Measurements from ENCODE around the gene LPCAT1.

The LPCAT1 gene

DNA sequence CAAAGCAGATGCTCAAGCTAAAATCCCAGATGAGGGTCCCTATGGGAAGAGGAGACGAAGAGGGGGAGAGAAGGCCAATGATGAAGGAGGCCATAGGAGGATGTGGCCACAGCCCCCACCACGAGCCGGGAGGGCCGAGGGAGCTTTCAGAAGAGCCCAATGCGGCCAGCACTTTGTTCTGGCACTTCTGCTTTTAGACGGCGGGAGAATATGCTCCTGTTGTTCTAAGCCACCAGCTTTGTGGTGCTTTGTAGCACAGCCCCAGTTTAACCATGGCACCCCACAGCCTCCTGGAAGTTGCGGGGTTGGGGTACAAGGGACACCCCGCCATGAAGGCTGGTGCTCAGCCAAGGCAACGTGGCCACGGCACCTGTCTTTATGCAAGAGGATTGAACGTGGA is 33.4 kb downstream of the LPCAT1 start:
- Histone ChIP-seq H3K36me3 (ENCODE audit: insufficient read depth, insufficient read length, low read length) (peaks cover 98% of the 10 kb centered on the region), H3K27me3 (ENCODE audit: insufficient read depth, insufficient read length) (no peaks in the 10 kb centered on the region), H3K4me3 (ENCODE audit: insufficient read length, low read depth) (no peak overlapping the region), H3K9me3 (ENCODE audit: insufficient read depth, low read length) (no peaks in the 10 kb centered on the region), H3K4me1 (ENCODE audit: insufficient read depth, insufficient read length) (no peaks in the 10 kb centered on the region), H3K9ac (ENCODE audit: insufficient read length, low read depth) (no peak overlapping the region)
- no peak for TF ChIP-seq SUZ12 (IDR thresholded peaks at IDR 0.05; ENCODE audit: extremely low read depth, insufficient read depth, insufficient read length)
- TF ChIP-seq ZNF274 (IDR thresholded peaks at IDR 0.05; ENCODE audit: low read depth, low read length): no peak
- no peak for TF ChIP-seq YY1 (IDR thresholded peaks at IDR 0.05; ENCODE audit: insufficient read depth, insufficient read length)
- DNase-seq (ENCODE audit: low read depth, low spot score): no peak

DNA sequence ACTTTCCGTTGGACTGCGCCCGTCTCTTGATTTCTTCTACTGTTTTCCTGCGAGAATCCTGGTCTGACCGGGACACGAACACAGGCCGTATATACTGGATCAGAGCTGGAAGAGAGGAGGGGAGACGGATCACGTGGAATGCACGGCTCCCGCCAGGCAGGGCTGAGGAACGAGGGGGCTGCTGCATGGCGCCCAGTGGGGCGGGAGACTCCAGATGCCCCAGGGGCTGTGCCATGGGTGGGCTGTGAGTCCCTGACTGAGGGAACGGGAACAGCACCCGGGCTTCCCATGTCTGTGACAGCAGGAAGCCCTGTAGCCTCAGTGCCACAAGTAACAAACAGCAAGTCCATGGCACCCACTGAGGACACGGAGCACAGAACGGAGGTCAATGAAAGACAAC is 34.0 kb downstream of the LPCAT1 start:
- TF ChIP-seq ZNF274 (IDR thresholded peaks at IDR 0.05; ENCODE audit: low read depth, low read length): no peak
- Histone ChIP-seq H3K27me3 (ENCODE audit: insufficient read depth, insufficient read length) (no peaks in the 10 kb centered on the region), H3K4me3 (ENCODE audit: insufficient read length, low read depth) (no peak overlapping the region), H3K4me1 (ENCODE audit: insufficient read depth, insufficient read length) (no peaks in the 10 kb centered on the region), H3K9me3 (ENCODE audit: insufficient read depth, low read length) (no peaks in the 10 kb centered on the region), H3K36me3 (ENCODE audit: insufficient read depth, insufficient read length, low read length) (peaks cover 100% of the 10 kb centered on the region), H3K9ac (ENCODE audit: insufficient read length, low read depth) (no peak overlapping the region)
- DNase-seq (ENCODE audit: low read depth, low spot score): no peak

DNA sequence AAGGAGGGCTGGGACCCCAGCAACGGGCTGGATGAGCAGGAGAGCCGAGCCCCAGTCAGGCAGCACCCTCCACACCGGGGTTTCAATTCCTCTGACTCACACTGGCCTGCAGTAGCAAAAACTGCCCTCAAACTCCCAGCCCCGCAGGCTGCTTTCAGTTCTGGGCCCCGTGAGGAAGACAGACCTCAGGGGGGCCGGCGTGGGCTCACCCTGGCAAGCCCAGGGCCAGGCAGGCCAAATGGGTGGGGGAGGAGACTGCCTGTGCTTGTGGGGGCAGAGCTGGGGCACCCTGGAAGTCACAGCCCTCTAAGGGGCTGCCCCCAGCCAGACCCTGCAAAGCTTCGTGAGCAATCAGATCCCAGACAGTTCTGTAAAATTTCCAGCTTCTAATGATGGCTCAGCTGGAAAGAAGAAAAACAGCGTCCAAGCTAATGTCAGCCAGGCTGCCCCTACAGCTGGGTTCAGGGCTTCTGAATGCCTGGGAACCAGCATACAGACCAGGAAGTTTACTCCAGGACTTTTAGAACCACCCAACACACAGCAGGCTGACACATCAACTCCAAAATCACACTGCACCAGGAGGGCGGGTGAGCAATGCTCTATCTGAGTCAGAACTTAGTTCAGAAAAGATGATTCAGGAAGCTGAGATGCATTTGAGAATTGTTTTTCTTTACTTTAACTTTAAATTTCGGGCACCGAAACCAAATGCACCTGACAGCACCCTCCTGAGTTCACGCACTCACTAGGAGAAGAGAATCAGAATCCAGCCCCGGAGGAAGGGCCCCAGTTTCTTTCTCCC is 34.7 kb downstream of the LPCAT1 start:
- Histone ChIP-seq H3K36me3 (ENCODE audit: insufficient read depth, insufficient read length, low read length) (peaks cover 98% of the 10 kb centered on the region), H3K4me3 (ENCODE audit: insufficient read length, low read depth) (no peak overlapping the region)
- TF ChIP-seq YY1 (IDR thresholded peaks at IDR 0.05; ENCODE audit: insufficient read depth, insufficient read length): no peak

DNA sequence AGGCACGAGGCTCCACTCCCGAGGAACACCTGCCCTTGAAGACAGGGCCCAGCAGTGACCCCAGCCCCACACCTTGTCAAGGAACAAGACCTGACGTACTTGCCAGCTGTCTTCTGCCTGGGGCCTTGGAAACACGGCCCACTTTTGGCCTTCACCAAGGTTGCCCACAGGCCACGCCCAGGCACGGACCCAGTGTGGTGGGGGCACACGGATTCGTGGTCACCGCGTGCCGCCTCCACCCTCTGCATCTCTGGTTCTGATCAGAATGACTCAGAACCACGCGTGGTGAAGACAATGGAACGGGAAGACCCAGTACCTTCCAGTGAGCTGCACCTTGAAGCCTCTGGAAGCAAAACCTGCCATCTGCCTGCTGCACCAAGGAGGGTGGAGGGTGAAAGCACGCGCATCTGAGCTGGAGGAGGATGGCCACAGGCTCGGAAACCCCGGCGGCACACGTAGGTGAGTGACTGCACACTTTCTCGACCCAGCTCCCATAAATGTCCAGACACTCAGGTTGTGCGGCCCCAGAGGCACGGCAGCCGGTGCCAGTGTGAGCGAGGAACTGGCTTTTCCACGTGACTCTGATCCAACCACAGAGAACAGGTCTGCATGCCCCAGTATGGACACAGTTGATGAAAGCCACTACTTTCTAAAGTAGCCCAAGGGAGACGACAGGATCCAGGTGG is 36.5 kb downstream of the LPCAT1 start:
- peaks cover 87% of the 10 kb centered on the region for H3K36me3 ChIP-seq (ENCODE audit: insufficient read depth, insufficient read length, low read length)
- no peak overlapping the region for H3K4me3 ChIP-seq (ENCODE audit: insufficient read length, low read depth)
- no peak for TF ChIP-seq SUZ12 (IDR thresholded peaks at IDR 0.05; ENCODE audit: extremely low read depth, insufficient read depth, insufficient read length)
- TF ChIP-seq ZNF274 (IDR thresholded peaks at IDR 0.05; ENCODE audit: low read depth, low read length): no peak
- TF ChIP-seq YY1 (IDR thresholded peaks at IDR 0.05; ENCODE audit: insufficient read depth, insufficient read length): no peak
- H3K9ac ChIP-seq (ENCODE audit: insufficient read length, low read depth): no peak overlapping the region
- H3K27me3 ChIP-seq (ENCODE audit: insufficient read depth, insufficient read length): no peaks in the 10 kb centered on the region
- H3K9me3 ChIP-seq (ENCODE audit: insufficient read depth, low read length): no peaks in the 10 kb centered on the region
- no peaks in the 10 kb centered on the region for H3K4me1 ChIP-seq (ENCODE audit: insufficient read depth, insufficient read length)
- no peak for DNase-seq (ENCODE audit: low read depth, low spot score)

More for the DNA sequence above, 34.7 kb downstream of the LPCAT1 start:
- no peak for DNase-seq (ENCODE audit: low read depth, low spot score)
- H3K9ac ChIP-seq (ENCODE audit: insufficient read length, low read depth): no peak overlapping the region
- H3K9me3 ChIP-seq (ENCODE audit: insufficient read depth, low read length): no peaks in the 10 kb centered on the region
- no peaks in the 10 kb centered on the region for H3K4me1 ChIP-seq (ENCODE audit: insufficient read depth, insufficient read length)
- no peaks in the 10 kb centered on the region for H3K27me3 ChIP-seq (ENCODE audit: insufficient read depth, insufficient read length)

GRCh38 chr5:1486271-1486670 is 37.5 kb downstream of the LPCAT1 start:
- Histone ChIP-seq H3K27me3 (ENCODE audit: insufficient read depth, insufficient read length) (no peaks in the 10 kb centered on the region), H3K36me3 (ENCODE audit: insufficient read depth, insufficient read length, low read length) (peaks cover 86% of the 10 kb centered on the region), H3K4me3 (ENCODE audit: insufficient read length, low read depth) (no peak overlapping the region), H3K4me1 (ENCODE audit: insufficient read depth, insufficient read length) (no peaks in the 10 kb centered on the region), H3K9ac (ENCODE audit: insufficient read length, low read depth) (no peak overlapping the region), H3K9me3 (ENCODE audit: insufficient read depth, low read length) (no peaks in the 10 kb centered on the region)
- TF ChIP-seq ZNF274 (IDR thresholded peaks at IDR 0.05; ENCODE audit: low read depth, low read length) (no peak), YY1 (IDR thresholded peaks at IDR 0.05; ENCODE audit: insufficient read depth, insufficient read length) (no peak), SUZ12 (IDR thresholded peaks at IDR 0.05; ENCODE audit: extremely low read depth, insufficient read depth, insufficient read length) (no peak)
- no peak for DNase-seq (ENCODE audit: low read depth, low spot score)

- Histone ChIP-seq H3K36me3 (ENCODE audit: insufficient read depth, insufficient read length, low read length) (peaks cover 86% of the 10 kb centered on the region), H3K9ac (ENCODE audit: insufficient read length, low read depth) (no peak overlapping the region), H3K4me3 (ENCODE audit: insufficient read length, low read depth) (no peak overlapping the region), H3K4me1 (ENCODE audit: insufficient read depth, insufficient read length) (no peaks in the 10 kb centered on the region), H3K27me3 (ENCODE audit: insufficient read depth, insufficient read length) (no peaks in the 10 kb centered on the region), H3K9me3 (ENCODE audit: insufficient read depth, low read length) (no peaks in the 10 kb centered on the region)
- no peak for TF ChIP-seq SUZ12 (IDR thresholded peaks at IDR 0.05; ENCODE audit: extremely low read depth, insufficient read depth, insufficient read length)
- no peak for TF ChIP-seq YY1 (IDR thresholded peaks at IDR 0.05; ENCODE audit: insufficient read depth, insufficient read length)
- no peak for TF ChIP-seq ZNF274 (IDR thresholded peaks at IDR 0.05; ENCODE audit: low read depth, low read length)
- DNase-seq (ENCODE audit: low read depth, low spot score): no peak
Measured at GRCh38 chr5:1485579-1486118, 38.1 kb downstream of the LPCAT1 start.

GRCh38 chr5:1484730-1485578 is 38.8 kb downstream of the LPCAT1 start:
- peaks cover 85% of the 10 kb centered on the region for H3K36me3 ChIP-seq (ENCODE audit: insufficient read depth, insufficient read length, low read length)
- no peaks in the 10 kb centered on the region for H3K4me1 ChIP-seq (ENCODE audit: insufficient read depth, insufficient read length)
- H3K9ac ChIP-seq (ENCODE audit: insufficient read length, low read depth): no peak overlapping the region
- no peak for TF ChIP-seq YY1 (IDR thresholded peaks at IDR 0.05; ENCODE audit: insufficient read depth, insufficient read length)
- TF ChIP-seq ZNF274 (IDR thresholded peaks at IDR 0.05; ENCODE audit: low read depth, low read length): no peak
- TF ChIP-seq SUZ12 (IDR thresholded peaks at IDR 0.05; ENCODE audit: extremely low read depth, insufficient read depth, insufficient read length): no peak
- no peaks in the 10 kb centered on the region for H3K9me3 ChIP-seq (ENCODE audit: insufficient read depth, low read length)
- H3K27me3 ChIP-seq (ENCODE audit: insufficient read depth, insufficient read length): no peaks in the 10 kb centered on the region
- no peak overlapping the region for H3K4me3 ChIP-seq (ENCODE audit: insufficient read length, low read depth)
- DNase-seq (ENCODE audit: low read depth, low spot score): no peak
